ENCODE results near the gene CDH4. TPM values are rescaled to one million over a fixed set of nuclear protein-coding genes. Genes with fewer than 3 reads are reported as not detected.

The CDH4 gene
- total and polyA plus RNA-seq, 2 of the 4 experiments (the other 2 are of a cell fraction), result 1.6 to 3.5 TPM

GRCh38 chr20:61313396-61313795 is 61.3 kb downstream of the CDH4 start:
- no peaks in the 10 kb centered on the region for H3K36me3 ChIP-seq (ENCODE audit: control insufficient read depth, insufficient read depth, low read length)
- no peak overlapping the region for H2AFZ ChIP-seq (replicated peaks; ENCODE audit: low read length, poor library complexity)

More at GRCh38 chr20:61313396-61313795, 61.3 kb downstream of the CDH4 start:
- Histone ChIP-seq H3K27me3 (ENCODE audit: control insufficient read depth, insufficient read depth, low read length) (no peaks in the 10 kb centered on the region), H3K4me2 (ENCODE audit: low read depth, low read length) (no peak overlapping the region), H3K4ac (ENCODE audit: low read depth, low read length) (no peak overlapping the region), H3K9ac (ENCODE audit: low read depth, low read length) (no peak overlapping the region), H2BK20ac (ENCODE audit: low read depth, low read length) (no peak overlapping the region), H3K56ac (ENCODE audit: extremely low read depth, insufficient read depth, low read length) (no peak overlapping the region), H3K9me1 (ENCODE audit: insufficient read depth, low read length) (0 out of 2 replicates have a peak, but pooled peaks cover 5% of the 10 kb centered on the region), H4K8ac (ENCODE audit: low read depth in 2 of 2, low read length in 2 of 2) (no peak overlapping the region), H2AK9ac (replicated peaks; ENCODE audit: low read depth, low read length, poor library complexity) (no peak overlapping the region), H2BK120ac (ENCODE audit: low read depth, low read length) (no peak overlapping the region), H2AK5ac (ENCODE audit: low read depth, low read length) (no peak overlapping the region), H2BK5ac (ENCODE audit: low read depth, low read length, poor library complexity, severe bottlenecking) (no peak overlapping the region), H3K9me3 (ENCODE audit: control insufficient read depth, insufficient read depth, low read length) (no peaks in the 10 kb centered on the region), H3K14ac (replicated peaks; ENCODE audit: low read depth, low read length) (no peak overlapping the region), H3K27ac (ENCODE audit: insufficient read depth, low read length) (no peak overlapping the region), H2BK15ac (ENCODE audit: low read depth, low read length) (no peak overlapping the region), H4K91ac (ENCODE audit: insufficient read depth, low read depth, low read length) (no peak overlapping the region), H3K23ac (ENCODE audit: low read depth, low read length) (no peak overlapping the region), H4K20me1 (ENCODE audit: insufficient read depth, low read length) (no peaks in the 10 kb centered on the region; the same call in 1 of the 2 replicates), H3K4me3 (ENCODE audit: insufficient read depth, low read depth, low read length) (no peak overlapping the region), H3K79me1 (ENCODE audit: low read depth in 1 of 2, low read length in 2 of 2) (peaks cover 3 to 5% of the 10 kb centered on the region in 2 experiments; a peak in 3 of 4 replicates), H3K4me1 (ENCODE audit: control insufficient read depth, insufficient read depth, low read length) (no peaks in the 10 kb centered on the region), H4K5ac (ENCODE audit: low read depth, low read length) (no peak overlapping the region), H3K18ac (ENCODE audit: low read depth, low read length) (no peak overlapping the region)
- dilution Hi-C loops (cut with HindIII; ENCODE audit: low sequenced_read_pairs, unreplicated experiment) (no loop called here), intact Hi-C loops (cut with micrococcal nuclease) (no loop called here), in situ Hi-C loops (cut with MboI; ENCODE audit: low sequenced_read_pairs) (no loop called here)
- no peak for TF ChIP-seq NFE2L2 (IDR thresholded peaks at IDR 0.05; ENCODE audit: low read depth, low read length)
- TF ChIP-seq BHLHE40 (IDR thresholded peaks at IDR 0.05; ENCODE audit: low read depth, low read length), result no peak
- TF ChIP-seq POLR2A (IDR thresholded peaks at IDR 0.05; ENCODE audit: low read depth, low read length), result no peak
- no peak for TF ChIP-seq MAZ (IDR thresholded peaks at IDR 0.05; ENCODE audit: borderline replicate concordance, low read depth, low read length)
- no peak for TF ChIP-seq RFX5 (IDR thresholded peaks at IDR 0.05; ENCODE audit: low read depth, low read length)
- TF ChIP-seq FOS (IDR thresholded peaks at IDR 0.05; ENCODE audit: low read depth, low read length), result no peak
- no peak for TF ChIP-seq CEBPB (IDR thresholded peaks at IDR 0.05; ENCODE audit: low read depth, low read length)
- TF ChIP-seq SMC3 (IDR thresholded peaks at IDR 0.05; ENCODE audit: low read depth, low read length), result no peak
- no peak for TF ChIP-seq CHD1 (IDR thresholded peaks at IDR 0.05; ENCODE audit: low read depth, low read length)
- no peak for TF ChIP-seq CTCF (conservative IDR thresholded peaks at IDR 0.05; ENCODE audit: low read depth, low read length)
- no peak for TF ChIP-seq MXI1 (IDR thresholded peaks at IDR 0.05; ENCODE audit: borderline replicate concordance, low read depth, low read length)
- no peak for TF ChIP-seq RAD21 (IDR thresholded peaks at IDR 0.05; ENCODE audit: low read length)
- no peak for TF ChIP-seq MAFK (IDR thresholded peaks at IDR 0.05; ENCODE audit: low read depth, low read length)
- TF ChIP-seq, protein P1, sequence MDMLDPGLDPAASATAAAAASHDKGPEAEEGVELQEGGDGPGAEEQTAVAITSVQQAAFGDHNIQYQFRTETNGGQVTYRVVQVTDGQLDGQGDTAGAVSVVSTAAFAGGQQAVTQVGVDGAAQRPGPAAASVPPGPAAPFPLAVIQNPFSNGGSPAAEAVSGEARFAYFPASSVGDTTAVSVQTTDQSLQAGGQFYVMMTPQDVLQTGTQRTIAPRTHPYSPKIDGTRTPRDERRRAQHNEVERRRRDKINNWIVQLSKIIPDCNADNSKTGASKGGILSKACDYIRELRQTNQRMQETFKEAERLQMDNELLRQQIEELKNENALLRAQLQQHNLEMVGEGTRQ (IDR thresholded peaks at IDR 0.05; ENCODE audit: low read depth, low read length), result no peak
- TF ChIP-seq ELK1 (IDR thresholded peaks at IDR 0.05; ENCODE audit: borderline replicate concordance, low read depth, low read length), result no peak
- no peak for TF ChIP-seq RCOR1 (IDR thresholded peaks at IDR 0.05; ENCODE audit: insufficient replicate concordance, low read length)
- WGBS, 2 experiments (ENCODE audit: extremely low coverage in 2 of 2, insufficient read length in 1 of 2), result 61% methylated on average over 3 of the region's 11 CpGs; no CpG with 5 or more reads in 1 of the 2 experiments
- ChIA-PET CTCF (interaction anchor here (1.2 kb wide), 1 partner anchor 22 kb away, joined by 3 read pairs; no protein-coding TSS in a partner anchor), POLR2A (ENCODE audit: unreplicated experiment) (no interaction called here)
- ATAC-seq (ENCODE audit: low read depth) (no peak), DNase-seq (no peak)
- no TSS peak for BruUV-seq (replicated peaks)

Measured in IMR-90 (cell line).